Cardiac septum (tissue), 1 donor: Measurements from ENCODE around the gene LRRC10B. TPM values are rescaled to one million over a fixed set of nuclear protein-coding genes. Genes with fewer than 3 reads are reported as not detected.

Source experiments
- DNase-seq: peaks from one replicate; pipeline ENCODE4 v3.0.0-alpha.2; 2020; ENCODE audit warnings: low spot score
- intact Hi-C: fragments of 100-400 bp; cut with DNase I; formaldehyde crosslinking; loops from one replicate; pipeline ENCODE4 v1.14.0; 2022
- total RNA-seq: library from RNA; stranded (reverse); fragmentation: NEBNext Ultra II Directional; extraction: Animal tissue kit (Norgen Biotek cat#: 25700); gene quantifications from one replicate; pipeline ENCODE4 v1.2.1, GENCODE V29; 2021
- donor health status: DM: no; HTN: no; CAD: no.

LRRC10B gene
- total RNA-seq, 1 donor from 2014 or later = 0.65 TPM

DNA sequence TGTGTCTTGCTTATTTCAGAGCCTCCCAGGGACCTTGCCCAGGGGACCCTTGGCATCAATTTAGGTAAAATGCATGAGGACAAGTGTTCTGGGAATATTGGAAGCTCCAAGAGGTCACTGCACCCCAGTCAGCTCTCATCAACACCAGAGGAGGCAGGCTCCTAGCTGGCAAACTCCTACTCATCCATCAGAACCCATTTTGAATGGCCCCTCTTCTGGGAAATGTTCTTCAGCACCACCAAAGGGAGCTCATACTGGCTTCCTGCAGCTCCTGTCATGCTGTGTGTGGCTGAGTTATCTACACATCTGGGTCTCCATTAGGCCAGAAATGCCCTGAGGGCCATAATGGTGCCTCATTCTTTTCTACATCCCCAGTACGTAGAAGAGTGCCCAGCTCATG is 17.7 kb downstream of the LRRC10B start:
- intact Hi-C loops = no loop called here

DNA sequence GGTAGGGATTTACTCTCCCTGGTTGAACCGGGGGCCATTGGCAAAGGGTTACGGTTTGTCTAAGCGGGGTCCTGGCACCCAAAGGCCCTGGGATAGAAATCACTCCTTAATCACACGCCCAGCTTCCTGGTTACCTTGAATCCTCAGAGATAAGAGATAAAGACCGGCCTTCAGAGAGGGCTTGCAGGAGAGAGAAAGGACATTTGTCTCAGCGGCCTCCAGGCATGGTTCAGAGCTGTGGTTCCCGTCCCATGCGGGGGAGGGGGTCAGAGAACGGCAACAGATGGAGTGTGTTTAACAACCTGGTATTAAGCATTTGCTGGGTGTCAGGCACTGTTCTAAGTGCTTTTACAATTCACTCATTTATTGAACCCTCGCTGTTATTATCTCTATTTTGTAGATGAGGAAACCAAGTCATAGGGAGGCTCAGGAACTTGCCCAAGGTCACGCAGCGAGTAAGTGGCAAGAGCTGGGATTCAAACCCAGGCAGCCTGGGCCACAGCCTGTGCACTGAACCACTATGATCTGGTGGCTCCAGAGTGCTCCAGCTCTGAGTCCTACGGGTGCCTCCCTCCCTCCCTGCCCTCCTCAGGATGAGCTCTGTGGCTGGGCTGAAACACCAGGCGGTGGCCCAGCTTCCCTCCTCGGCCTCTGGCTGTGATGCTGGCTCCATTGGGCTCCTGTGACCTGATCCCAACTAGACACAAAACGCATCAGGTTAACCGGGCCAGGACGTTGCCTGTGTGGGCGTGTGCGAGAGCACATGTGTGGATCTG is 18.6 kb downstream of the LRRC10B start:
- DNase-seq = no peak
- intact Hi-C loops = no loop called here

More for the DNA sequence above, 17.7 kb downstream of the LRRC10B start:
- no peak for DNase-seq

DNA sequence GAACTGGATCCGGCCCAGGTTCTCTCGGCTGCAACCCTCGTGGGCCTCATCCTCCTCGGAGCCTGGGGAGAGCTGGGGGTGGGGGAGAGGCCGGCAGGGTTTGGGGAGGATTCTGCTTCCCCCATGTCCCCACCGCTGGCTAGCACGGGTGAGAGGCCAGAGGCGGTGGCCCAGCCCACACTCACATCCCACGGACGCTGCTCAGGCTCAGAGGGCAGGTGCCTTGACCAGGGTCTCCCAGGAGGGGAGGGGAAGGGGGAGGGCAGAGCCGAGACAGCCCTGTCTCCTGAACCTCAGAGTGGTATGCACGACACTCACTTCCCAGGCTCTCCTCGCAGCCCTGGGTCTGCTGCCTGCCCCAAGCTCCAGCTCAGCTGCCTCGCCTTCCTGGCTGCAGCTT is 19.6 kb downstream of the LRRC10B start:
- no peak for DNase-seq
- intact Hi-C loops = no loop called here

DNA sequence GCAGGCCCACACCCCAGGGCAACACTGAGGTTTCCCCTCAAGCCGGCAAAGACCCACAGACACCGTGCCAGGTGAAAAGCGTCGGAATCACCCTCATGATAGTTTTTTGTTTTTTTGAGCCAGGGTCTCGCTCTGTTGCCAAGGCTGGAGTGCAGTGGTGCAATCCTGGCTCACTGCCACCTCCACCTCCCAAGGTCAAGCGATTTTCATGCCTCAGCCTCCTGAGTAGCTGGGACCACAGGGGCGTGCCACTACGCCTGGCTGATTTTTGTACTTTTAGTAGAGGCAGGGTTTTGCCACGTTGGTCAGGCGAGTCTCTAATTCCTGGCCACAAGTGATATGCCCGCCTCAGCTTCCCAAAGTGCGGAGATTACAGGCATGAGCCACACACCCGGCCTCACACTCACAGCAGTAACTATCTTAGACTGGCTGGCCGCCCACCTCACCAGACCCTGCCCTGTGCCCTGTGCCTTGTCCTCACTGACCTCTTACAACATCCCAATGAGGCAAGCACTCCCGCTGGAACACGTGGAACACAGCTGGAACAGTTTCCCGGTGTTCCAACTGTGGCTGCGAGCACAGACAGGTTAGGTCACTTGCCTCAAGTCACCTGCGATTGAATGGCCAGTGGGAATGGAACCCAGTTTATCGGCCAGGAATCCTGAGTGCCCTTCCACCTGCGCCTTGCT is 21.1 kb downstream of the LRRC10B start:
- intact Hi-C loops = no loop called here
- no peak for DNase-seq

DNA sequence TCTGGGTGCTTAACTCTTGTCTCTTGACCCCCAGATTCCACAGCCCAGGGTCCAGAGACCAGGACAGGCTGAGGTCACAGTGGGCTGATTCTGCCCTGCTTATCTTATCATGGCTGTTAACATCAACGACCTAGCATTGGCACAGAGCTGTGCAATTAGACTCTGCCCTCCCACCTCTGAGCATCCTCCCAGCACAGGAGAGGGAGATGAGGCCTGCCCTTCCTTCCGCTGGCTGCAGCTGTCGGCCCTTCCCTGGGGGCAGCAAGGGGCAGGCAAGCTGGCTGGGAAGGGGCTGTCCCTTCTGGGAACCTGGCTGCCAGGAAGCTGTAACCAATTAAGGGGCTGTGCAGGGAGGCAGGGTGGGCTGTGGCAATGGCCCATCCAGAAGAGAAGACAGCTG is 22.5 kb downstream of the LRRC10B start:
- no peak for DNase-seq
- intact Hi-C loops = no loop called here

- intact Hi-C loops = loop anchor here (2.0 kb wide), 1 partner anchor 44 kb away; no protein-coding TSS in a partner anchor
- DNase-seq = no peak
Observed at GRCh38 chr11:61532134-61533038, 23.8 kb downstream of the LRRC10B start.

- DNase-seq = no peak
- intact Hi-C loops = loop anchor here (2.0 kb wide), 1 partner anchor 44 kb away; no protein-coding TSS in a partner anchor
Observed at GRCh38 chr11:61533039-61533375, 24.5 kb downstream of the LRRC10B start.

DNA sequence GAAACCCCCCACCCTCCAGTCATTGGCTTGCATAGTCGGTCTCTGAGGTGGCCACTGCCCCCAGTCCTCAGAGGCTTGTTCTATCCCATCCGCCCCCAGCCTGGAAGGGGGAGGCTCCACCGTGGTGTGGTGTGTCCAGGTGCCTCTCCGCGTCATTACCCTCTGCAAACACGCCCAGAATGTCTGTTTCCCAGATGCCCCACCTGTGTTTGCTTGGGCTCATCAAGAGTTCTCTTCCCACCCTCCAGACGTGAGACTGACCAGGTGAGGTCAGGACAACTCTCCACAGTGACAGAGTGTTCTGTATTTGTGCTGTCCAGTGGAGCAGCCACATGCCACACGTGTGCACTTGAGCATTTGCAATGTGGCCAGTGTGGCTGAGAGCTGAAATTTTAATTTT is 24.9 kb downstream of the LRRC10B start:
- DNase-seq = no peak
- intact Hi-C loops = loop anchor here (2.0 kb wide), 1 partner anchor 43 kb away; no protein-coding TSS in a partner anchor

- no peak for DNase-seq
- intact Hi-C loops = no loop called here
Observed at GRCh38 chr11:61534025-61534932, 25.7 kb downstream of the LRRC10B start.

DNA sequence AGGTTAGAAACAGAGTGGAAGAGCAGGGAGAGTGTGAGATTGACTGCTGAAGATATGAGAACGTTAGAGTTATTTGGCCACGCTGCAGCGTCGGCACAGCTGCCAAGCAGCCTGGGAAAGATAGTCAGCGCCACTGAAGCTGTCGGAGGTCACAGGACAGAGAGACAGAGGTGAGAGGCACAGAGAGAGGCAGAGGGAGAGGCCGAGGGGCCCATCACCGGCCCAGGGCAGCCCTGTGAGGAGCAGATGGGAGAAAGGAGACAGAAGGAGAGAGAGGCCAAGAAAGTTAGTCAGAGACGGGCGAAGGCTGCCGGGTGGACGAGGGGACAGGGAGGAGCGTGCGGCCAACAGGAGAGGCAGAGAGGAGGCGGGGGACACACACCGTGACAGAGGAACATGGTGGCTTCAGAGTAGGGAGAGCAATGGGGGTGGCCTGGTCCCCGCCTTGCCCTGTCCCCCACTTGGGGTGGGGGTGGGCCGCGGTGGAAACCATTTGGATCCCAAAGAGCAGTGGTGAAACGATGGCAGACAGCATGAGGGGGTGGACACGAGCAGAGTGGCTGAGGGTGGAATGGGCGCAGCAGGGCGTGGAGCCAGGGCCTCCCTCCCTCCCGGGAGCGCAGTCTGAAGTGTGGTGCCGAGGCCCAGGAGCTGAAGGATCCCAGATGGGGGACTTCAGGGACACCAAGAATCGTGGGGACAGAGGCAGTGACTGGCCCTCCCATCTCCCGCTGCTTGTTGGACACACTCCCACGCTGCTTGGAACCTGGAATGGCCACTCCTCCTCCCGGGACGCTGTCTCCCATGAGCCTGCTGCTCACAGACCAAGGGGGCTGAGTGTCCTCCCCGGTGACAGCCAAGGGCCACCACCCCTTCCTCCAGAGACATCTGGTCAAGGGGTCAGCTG is 26.6 kb downstream of the LRRC10B start:
- intact Hi-C loops = no loop called here
- no peak for DNase-seq

GRCh38 chr11:61535998-61536675 is 27.6 kb downstream of the LRRC10B start:
- no peak for DNase-seq
- intact Hi-C loops = no loop called here

DNA sequence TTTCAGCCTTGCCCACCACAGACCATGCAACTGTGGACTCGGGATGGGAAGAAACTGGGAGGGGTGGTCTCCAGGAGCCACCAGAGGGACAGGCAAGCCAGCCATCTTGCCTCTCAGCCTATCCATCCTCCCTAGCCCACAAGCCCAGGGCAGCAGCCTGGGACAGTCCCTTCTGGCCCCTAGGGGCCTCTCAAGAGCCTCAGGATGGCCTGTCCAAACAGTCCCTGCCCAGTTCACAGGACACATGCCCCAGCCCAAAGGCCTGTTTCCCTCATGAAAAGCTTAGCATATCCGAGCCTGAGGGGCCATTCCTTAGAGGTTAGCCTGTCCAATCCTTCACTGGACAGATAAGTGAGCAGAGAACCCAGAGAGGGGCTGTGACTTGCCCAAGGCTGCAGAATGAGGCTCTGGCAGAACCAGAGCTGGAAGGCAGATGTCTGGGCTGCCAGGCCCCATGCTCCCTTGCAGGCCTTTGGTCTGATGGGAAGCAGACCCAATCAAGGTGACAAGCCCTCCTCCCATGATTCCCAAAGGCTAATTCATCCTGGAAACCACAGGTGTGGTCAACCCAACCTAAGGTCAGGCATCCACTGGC is 28.2 kb downstream of the LRRC10B start:
- intact Hi-C loops = no loop called here
- no peak for DNase-seq

- intact Hi-C loops = no loop called here
- no peak for DNase-seq
Observed at GRCh38 chr11:61537326-61537725, 28.8 kb downstream of the LRRC10B start.

DNA sequence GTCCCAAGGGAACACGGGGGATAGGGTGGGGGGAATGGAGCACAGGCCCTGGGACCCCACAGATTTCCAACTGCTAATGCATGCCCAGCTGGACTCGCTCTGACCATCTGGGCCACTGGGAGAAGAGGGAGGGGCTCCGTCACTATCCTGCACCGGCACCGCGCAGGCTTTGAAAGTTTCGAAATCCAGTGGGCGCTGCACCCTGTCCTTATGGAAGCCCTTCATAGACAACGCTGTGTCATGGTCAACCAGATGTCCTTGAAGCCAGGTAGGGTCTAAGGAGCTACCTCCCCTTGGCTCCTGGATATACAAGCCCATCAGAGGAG is 30.1 kb downstream of the LRRC10B start:
- DNase-seq = no peak
- intact Hi-C loops = no loop called here

GRCh38 chr11:61539006-61539405 is 30.5 kb downstream of the LRRC10B start:
- intact Hi-C loops = no loop called here
- no peak for DNase-seq

GRCh38 chr11:61539831-61540357 is 31.3 kb downstream of the LRRC10B start:
- intact Hi-C loops = no loop called here

DNA sequence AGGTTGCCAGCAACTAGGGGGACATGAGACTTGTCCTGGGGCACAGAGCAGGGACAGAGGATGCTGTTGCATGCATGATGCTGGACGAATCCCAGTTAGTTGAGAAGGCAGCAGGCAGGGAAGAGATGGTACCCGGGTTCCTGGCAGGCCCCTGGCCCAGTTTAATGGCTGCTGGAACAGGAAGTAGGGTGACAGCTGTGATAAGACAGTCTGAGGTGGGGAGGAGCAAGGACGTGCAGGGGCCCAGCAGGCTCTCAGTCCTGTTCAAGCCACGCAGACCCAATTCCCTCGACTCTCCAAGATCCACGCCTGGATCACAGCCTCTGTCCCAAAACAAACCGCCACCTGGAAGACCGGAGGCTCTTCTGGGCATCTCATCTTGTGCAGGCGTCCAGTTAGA is 32.0 kb downstream of the LRRC10B start:
- no peak for DNase-seq

More at GRCh38 chr11:61539831-61540357, 31.3 kb downstream of the LRRC10B start:
- no peak for DNase-seq

More for the DNA sequence above, 32.0 kb downstream of the LRRC10B start:
- intact Hi-C loops = no loop called here
